HG03460 (cell line): ENCODE data around the gene IGHMBP2.

ENCODE experiments used
- ATAC-seq: cut with Tn5 transposase; IDR thresholded peaks from one replicate; pipeline ENCODE4 v1.9.1; 2021; ENCODE audit not compliant: unreplicated experiment

The IGHMBP2 gene

DNA sequence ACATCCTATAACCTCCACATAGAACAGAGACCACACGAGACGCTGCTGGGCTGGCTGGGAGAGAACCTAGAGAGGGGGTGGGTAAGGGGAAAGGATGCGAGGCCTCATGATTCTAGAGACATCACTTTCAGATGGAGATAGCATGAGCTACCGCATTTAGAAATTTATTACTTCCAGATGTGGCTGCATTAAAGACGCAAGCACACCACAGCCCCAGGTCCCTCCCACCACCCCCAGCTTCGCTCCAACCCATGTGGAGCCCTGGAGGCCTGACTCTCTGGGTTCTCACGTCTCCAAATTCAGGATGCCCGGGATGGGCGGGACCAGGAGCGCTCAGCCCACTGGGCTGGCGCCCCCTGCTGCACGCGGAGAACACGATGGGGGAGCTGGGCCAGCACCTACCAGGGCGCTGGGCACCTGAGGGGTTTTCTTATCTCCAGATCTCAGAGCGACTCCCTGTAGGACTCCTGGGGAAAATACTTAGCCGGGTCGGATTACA, 13.7 kb upstream of the IGHMBP2 start:
- no peak for ATAC-seq

DNA sequence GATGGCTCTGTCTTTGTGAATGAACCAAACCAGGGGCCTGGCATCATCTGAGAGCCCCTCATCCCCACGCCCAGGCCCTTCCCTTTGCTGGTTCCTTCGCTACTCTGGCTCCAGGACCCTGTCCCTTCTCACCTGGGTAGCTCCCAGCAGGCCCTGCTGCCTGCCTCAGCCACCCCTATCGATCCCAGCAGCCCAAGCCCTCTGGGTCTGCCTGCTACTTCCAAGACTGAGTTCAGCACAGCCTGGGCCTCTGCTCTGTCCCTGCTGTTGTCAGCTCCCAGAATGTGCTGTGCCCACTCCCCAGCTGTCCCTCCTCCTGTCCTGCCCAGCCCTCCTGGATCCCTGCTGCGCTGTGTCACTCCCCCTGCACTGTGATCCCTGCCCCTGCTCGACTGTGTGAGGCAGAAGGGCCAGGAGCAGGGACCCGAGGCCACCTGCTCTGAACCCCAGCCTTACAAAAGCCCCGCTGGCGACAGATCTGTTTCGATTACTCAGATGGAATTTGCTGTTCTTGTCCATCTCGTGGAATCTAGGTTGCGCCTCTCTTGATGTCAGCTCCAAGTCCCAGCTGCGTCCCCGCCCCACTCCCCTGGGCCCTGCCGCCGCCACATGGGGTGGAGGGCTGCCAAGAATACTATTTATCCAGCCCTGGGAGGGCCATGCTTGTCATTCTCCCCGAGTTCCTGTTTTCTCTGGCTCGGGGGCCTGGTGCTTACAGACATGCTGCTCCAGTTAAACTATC, 13.0 kb upstream of the IGHMBP2 start:
- ATAC-seq: no peak

DNA sequence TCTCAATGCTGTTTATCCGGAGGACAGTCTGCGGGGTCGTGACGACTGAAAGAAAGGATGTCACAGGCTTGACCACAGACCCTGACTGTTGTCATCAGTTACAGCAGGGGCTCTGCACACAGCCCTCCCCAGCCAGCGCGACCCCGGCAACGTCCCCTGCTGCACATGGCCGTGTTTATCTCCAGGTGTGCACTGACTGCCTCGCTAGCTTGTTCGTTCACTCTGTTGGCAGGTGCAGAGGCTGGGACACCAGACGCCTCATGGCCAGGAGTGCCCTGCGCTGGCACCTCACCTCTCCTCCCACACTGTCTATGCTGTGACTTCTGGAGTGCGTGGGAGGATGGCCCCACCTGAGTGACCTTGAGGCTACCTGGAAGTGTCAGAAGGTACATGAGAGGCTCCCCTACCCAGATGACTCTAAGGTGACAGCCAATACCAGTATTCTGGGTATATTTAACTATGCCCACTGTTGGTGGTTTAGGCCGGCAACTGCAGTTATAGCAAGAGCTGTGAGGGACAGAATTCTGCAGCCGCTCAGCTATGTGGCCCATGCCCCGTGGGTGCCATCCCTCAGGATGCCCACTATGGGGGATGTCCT, 12.2 kb upstream of the IGHMBP2 start:
- no peak for ATAC-seq

DNA sequence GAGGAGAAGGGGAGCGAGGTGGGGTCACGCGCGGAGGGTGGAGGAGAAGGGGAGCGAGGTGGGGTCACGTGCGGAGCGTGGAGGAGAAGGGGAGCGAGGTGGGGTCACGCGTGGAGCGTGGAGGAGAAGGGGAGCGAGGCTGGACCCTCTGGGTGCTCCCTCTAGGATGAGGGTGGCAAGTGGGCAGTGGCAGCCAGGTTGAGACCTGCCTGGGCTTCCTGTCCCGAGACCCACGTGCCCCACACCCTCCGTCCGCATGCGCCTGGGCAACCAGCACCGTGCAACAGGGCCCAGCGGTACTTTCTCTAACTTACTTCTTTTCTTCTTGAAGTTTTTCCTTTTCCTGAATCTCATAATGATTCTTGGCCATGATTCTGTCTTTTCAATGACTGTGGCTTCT, 11.1 kb upstream of the IGHMBP2 start:
- no peak for ATAC-seq

DNA sequence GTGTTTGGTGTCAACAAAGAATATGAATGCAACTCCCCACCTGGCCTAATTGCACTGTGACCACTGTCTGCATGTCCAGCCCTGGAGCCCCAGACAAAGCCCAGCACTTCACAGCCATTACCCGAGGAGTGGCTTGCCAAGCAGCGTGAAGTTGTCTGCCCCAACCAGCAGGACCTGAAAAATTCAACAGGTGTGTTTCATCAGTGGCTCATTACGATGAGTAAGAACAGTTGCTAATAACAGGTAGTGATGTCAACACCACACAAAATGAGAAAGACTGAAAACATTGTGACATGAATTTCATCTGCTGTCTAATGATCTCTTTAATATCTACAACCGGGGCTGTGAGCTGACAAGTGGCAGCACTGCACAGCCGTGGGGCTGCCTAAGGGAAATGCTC, 10.4 kb upstream of the IGHMBP2 start:
- ATAC-seq: no peak

DNA sequence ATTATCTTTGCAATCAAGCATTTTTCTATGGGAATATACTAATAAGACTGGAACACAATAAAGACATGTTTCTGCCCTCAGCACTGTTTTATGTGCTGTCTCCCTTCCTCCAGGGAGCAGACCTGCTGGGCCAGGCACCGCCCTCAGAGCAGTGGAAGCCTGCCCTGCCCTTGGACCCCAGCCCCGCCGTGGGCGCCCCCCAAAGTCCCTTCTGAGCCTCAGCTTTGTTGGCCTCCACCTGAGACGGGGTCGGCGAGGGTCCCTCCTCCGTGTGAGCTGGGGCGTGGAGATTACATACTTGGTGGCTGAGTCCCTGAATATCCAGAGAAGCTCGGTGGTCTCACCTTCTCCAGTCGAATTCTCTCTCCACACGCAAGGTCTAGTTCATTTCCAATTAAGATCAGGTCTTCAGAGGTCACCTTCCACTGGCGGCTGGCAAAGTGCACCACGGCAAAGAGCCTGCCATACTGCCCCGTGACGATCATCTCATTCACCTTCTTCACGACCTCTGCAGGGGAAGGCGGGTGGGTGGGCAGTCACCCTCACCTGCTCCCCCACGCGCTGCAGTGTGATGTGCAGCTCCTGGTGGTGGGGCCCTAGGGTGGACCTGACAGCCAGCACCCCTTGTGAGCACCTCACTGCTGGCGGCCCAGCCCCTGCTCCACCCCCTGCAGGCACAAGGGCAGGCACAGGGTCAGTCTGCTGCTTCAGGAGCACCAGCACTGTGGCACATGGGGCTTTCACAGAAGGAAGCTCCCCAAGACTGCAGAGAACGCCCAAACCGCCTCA, 7.3 kb upstream of the IGHMBP2 start:
- no peak for ATAC-seq

DNA sequence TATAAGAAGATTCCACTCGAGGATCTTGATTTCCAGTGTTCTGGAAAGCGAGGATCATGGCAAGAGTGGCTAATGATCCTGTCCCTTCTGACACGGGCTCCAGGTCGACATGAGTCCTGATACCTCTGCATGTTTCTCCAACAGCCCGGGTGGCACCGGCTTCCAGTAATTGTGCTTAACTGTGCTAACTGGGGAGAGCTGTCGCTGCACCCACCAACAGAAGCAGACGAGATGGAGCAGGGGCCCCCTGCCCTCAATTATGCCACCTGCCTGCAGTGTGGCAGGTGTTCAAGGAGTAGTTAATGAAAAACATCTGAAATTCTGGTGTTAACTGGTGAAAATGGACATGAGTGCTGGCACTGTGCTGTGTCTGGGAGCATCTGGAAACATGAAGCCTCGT, 6.2 kb upstream of the IGHMBP2 start:
- ATAC-seq: no peak

DNA sequence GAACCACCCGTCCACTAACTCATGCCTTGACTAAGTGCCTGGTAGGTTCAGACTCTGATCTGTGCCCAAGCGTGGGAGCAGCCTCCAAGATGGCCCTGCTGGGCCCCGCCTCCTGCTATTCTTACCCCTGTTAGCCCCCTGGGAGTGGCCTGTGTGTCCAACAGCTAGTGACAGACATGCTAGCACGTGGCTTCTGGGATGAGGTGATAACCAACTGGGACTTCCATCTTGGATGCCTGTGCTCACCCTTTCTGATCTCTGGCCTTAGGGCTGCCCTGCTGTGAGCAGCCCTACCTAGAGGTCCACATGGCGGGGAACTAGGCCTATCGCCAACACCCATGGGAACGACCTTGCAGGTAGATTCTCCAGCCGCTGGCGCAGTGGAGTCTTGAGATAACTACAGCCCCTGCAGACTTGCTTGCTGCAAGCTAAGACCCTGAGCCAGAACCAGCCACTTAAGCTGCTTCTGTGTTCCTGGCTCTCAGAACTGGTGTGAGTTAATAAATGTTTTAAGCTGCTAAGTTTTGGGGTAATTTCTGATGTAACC, 2.8 kb upstream of the IGHMBP2 start:
- no peak for ATAC-seq

DNA sequence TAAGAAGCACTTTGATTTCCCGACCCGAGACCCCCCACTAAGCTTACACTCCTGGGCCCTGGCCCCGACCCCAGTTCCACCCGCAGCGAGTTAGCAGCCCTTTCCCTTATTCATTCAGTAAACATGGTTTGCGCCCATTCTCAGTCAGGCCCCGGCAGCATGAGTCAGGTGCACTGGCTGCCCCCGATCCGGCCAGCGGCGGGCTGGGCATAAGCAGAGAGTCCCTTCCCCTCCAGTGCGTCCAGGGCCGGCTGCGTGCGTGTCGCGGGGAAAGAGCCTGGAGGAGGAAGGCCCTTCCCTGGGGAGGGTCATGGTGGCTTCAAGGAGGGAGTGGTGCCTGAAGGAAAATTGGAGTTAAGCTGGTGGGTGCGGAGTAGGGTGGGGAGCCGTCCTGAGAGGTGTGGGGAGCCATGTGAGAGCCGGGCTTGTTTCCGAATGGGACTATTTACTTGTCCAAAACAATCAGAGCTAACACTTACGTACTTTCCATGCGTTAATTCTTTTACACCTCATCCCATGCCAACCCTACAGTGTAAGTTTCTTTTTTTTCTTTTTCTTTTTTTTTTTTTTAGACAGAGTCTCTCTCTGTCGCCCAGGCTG, 657 bp downstream of the IGHMBP2 start:
- ATAC-seq: peak; percentile 15

DNA sequence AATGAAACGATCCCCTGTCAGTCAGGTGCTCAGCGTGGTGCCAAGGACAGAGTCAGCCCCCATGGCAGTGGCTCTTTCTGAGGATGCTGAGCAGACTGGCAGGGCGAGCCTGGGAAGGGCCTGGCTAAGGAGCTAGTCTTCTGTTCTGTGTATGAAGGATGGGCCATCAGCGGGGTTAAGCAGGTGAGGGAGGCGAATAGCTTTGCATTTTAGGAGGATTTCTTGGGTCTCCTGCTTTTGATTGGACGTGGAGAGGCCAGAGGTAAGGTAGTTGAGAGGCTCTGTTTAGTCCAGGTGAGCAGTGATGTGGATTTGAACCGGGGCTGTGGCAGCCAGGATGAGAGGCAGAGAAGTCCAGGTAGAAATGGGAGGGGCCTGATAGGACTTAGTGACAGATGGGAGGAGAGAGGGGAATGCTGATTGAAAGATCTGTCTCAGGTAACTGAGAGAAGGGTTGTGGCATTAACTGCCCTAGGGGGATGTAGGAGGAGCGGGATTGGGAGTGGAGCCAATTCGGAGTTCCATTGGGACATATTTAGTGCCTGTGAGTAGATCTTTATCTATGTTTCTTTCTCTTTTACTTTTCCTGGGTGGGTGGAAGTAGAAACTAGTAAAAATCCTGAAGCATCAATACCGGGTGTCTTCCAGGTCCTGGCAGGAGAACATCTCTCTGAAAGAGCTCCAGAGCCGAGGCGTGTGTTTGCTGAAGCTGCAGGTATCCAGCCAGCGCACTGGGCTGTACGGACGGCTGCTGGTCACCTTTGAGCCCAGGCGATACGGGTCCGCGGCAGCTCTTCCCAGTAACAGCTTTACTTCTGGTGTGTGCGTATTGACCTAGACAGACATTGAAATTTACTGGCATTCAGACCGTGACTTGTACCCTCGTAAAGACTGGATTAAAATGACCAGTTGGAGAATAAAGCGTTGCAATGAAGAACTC, 2.0 kb downstream of the IGHMBP2 start:
- no peak for ATAC-seq

DNA sequence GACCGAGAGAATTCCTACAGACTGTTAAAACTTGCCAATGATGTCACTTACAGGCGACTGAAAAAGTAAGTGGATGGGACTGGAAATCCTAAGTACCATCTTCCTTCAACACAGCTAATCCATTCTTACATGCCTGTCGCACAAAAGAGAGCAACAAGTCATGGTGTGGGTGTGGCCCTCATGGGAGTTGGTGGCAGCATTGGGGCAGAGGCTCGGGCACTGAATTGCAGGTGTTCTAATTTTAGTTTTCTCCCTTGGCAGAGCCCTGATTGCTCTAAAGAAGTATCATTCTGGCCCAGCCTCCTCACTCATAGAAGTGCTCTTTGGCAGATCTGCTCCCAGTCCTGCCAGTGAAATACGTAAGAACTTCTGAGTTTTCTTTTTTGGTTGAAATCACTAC, 4.6 kb downstream of the IGHMBP2 start:
- no peak for ATAC-seq

DNA sequence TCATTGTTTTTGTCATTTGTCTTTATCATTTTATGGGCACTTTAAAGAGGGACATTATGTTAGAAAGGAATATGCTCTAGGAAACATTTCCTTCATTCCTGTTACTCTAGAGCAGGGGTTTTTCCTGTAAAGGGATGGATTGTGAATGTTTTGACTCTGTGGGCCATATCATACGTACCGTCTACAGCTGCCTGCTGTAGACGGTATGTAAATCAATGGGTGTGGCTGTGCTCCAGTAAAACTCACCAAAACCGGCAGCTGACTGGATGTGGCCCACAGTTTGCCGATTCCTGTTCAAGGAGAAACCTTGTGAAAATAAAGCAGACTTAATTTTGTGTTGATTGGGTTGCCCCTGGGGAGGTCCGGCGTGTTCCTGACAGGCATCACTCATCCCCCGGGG, 7.3 kb downstream of the IGHMBP2 start:
- no peak for ATAC-seq

DNA sequence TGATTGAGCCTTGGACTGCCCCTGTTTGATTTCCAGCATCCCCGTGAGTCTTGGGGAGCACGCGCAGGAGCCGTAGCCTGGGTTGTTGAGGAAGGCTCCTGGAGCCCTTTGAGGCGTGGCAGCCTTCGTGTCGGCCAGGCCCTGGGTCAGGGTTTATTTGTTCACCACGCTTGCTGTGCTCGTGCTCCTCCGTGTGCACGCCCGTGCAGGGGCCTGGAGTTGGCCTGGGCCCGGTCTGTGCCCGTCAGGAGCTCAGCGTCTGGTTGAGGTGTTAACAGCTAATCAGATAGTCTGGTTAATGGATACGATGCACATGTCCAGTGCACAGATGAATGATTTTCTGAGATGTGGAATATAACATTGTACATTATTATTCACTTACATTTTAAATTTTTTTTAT, 8.0 kb downstream of the IGHMBP2 start:
- no peak for ATAC-seq

DNA sequence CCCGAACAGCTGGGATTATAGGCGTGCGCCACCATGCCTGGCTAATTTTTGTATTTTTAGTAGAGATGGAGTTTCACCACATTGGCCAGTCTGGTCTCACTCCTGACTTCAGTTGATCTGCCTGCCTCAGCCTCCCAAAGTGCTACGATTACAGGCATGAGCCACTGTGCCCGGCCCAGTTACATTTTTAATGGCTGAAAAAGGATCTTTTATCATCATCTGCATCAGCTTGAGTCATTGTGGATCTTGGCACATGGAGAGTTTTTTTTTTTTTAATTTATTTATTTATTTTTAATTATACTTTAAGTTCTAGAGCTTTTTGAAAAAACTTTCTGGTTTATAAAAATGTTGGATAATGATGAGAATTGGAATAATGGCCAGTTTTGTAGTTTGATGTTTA, 8.6 kb downstream of the IGHMBP2 start:
- ATAC-seq: no peak

DNA sequence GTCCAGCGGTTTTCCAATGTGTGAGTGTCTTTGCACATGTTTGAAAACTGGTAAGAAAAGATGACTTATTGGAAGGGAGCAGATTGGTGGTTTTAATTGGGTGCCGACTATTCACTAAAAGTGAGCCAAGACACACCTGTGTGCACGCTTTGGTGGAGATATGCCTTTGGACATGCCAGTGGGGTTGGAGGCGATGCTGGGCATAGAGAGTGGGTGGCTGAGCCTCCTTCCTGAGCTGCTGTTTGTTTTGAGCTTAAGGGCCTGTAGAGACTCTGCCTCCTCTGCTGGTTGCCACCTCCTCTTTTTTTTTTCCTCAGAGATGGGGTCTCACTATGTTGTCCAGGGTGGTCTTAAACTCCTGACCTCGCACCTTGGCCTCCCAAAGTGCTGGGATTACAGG, 9.5 kb downstream of the IGHMBP2 start:
- ATAC-seq: no peak

DNA sequence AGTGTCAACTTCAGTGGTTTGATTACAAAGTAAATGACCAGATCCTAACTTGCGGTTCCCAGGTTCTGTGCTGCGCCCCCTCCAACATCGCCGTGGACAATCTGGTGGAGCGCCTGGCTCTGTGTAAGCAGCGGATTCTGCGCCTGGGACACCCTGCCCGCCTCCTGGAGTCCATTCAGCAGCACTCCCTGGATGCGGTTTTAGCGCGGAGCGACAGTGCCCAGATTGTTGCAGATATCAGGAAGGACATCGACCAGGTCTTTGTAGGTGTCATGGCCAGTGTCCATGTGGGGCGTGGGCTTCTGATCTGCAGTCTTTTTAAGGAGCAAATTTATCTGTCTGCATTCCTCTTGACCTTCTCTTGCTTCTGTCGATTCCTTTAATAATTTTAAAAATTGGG, 11.1 kb downstream of the IGHMBP2 start:
- ATAC-seq: no peak

DNA sequence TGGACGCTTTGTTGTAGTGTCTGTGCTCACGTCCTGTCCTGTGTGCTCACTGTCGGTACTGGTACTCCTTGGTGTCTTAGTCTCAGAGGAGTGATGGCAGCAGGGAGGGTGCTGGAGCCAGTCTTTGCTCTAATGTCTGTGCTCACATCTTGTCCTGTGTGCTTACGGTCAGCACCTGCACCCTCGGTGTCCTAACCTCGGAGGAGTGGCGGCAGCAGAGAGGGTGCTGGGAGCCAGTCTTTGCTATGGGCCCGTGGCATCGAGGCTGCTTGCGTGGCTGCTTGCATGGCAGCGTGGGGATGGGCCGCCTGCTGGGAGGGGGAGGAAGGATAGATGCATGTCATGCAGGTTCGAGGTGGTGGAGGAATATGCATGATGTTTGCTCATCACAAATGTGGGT, 12.7 kb downstream of the IGHMBP2 start:
- ATAC-seq: no peak

DNA sequence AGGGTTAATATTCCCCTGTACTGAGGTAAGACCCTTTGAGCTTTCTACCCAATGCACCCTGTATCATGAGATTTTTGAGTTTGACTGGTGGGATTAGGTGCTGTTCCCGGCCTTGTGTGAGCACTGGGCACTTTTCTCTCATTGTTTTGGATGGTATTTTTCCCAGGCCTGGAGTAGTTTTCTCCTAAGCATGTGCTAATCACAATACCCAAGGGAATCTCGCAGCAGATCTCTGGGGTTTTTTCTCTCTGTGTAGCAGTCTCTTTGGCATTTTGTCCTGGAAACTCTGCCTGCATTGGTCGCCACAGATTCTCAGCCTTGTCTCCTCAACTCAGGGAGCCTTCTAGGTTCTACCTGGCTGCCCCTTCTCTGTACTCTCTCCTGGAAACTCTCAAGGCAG, 19.9 kb downstream of the IGHMBP2 start:
- ATAC-seq: no peak

DNA sequence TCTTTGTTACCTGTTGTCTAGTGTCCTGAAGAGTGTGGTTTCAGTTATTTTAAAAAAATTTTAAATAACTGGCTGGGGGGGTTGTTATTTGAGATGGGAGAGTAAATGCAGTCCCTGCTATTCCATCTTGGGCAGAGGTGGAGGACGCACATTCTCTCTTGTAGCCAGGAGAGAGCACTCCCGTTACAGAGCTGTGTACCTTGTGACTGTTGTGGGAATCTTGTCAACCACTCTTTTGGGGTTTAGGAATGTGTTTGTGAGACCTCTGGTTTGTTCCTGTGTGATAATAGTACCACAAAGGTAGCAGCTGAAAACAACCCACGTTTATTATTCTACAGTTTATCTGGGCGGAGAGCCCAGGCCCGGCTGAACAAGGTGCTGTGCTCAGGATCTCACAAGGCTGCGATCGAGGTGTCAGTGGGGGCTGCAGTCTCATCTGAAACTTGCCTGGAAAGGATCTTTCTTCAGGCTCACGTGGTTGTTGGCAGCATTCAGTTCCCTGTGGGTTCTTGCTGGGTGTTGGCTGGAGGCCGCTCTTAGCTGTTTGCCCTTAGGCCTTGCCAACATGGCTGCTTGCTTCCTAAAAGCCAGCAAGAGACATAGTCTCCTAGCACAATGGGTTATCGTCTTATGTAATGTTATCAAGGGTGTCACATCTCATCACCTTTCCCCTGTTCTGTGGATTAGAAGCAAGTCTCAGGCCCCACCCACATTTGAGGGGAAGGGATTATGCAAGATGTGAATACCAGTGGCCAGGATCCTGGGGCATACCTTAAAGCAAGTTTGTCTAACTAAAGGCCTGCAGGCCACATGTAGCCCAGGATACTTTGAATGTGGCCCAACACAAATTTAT, 20.6 kb downstream of the IGHMBP2 start:
- no peak for ATAC-seq
